SK-N-MC (cell line): ENCODE measurements around the gene PCBP3.

Experiments used
- EZH2 ChIP-seq: fragments of 200-600 bp; sonication (generic); IDR thresholded peaks from one replicate; pipeline ENCODE4 v1.6.1; 2017; ENCODE audit warnings: antibody characterized with exemption
- POLR2AphosphoS5 ChIP-seq: IDR thresholded peaks from 2 replicates; pipeline ENCODE4 v1.6.1; 2012; ENCODE audit warnings: mild to moderate bottlenecking, low read depth, low read length, borderline replicate concordance

- TF ChIP-seq EZH2 (no peak), POLR2AphosphoS5 (no peak)
These were observed 214.2 kb downstream of the PCBP3 start for GRCh38 chr21:45857761-45858160.
